Measurements from ENCODE around the gene ZP1. TPM values are rescaled to one million over a fixed set of nuclear protein-coding genes. Genes with fewer than 3 reads are reported as not detected.

ZP1 gene
- total and polyA plus RNA-seq, 2 of the 13 experiments (the other 11 are each of a cell fraction or from before 2014, with no cell fraction given), result 0.16 TPM; not detected in 1

DNA sequence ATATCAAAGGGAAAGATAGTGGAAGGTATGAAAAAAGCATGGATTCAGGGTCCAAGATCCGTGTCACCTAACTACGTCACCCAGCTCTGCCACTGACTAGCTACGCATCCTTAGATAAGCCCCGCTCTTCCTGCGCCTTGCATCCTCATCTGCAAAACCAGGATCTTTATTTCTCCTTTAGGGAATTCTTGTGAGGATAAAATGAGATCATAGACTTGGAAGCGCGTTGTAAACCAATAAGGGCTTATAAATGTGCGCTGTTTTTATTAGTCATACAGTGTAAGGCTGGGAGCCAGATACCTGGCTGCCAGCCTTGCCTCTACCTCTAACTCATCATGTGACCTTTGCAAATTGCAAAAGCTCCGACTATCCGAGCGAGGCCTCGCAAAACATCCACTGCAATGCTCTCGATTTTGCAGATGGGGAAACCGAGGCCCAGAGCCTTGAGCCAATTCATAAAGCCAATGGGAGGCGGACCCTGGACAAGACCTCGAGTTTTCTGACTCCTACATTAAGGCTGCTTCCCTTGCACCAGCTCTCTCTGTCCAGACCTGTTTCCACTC is 38.3 kb downstream of the ZP1 start:
- Histone ChIP-seq H3K4me1 (ENCODE audit: insufficient read depth, low read length) (peaks cover 34% of the 10 kb centered on the region), H2AFZ (ENCODE audit: low read length) (no peak overlapping the region), H3K4me2 (ENCODE audit: low read depth, low read length) (peak overlapping the region; percentile 89), H4K20me1 (ENCODE audit: insufficient read depth, low read length) (peaks cover 17% of the 10 kb centered on the region), H3K36me3 (replicated peaks in 1 of 2; ENCODE audit: control insufficient read depth in 1 of 2, insufficient read depth in 2 of 2, low read length in 2 of 2) (peaks cover 15 to 31% of the 10 kb centered on the region in 2 experiments; a peak in 4 of 5 replicates), H3K79me2 (ENCODE audit: insufficient read depth, low read length) (peaks cover 33% of the 10 kb centered on the region), H3K4me3 (replicated peaks in 1 of 3; ENCODE audit: insufficient read depth in 1 of 3, low read depth in 2 of 3, low read length in 3 of 3) (peak overlapping the region; percentile 70 to 88 (median 83)), H3K9me3 (ENCODE audit: low read length) (no peaks in the 10 kb centered on the region), H3K27me3 (ENCODE audit: control insufficient read depth in 1 of 2, insufficient read depth in 2 of 2, low read length in 2 of 2) (no peaks in the 10 kb centered on the region), H3K27ac (ENCODE audit: extremely low read length, insufficient read depth, low read length) (peak overlapping the region; percentile 94), H3K9ac (ENCODE audit: insufficient read depth, low read depth, low read length) (peak overlapping the region; percentile 95)
- POLR2A ChIA-PET, result interaction anchor here (0.7 to 1.6 kb wide), 5 partner anchors 8 to 256 kb away, joined by 3 to 5 read pairs (median 3); partner anchors contain the start of genes PTGDR2, TMEM109, TMEM132A and VPS37C
- DNase-seq (ENCODE audit: low spot score) (peak; percentile 36), ATAC-seq (peak; percentile 18; the same call in 1 of the 3 replicates), FAIRE-seq (no peak)
- CTCF ChIA-PET (ENCODE audit: low intra/inter-chr PET ratio, low total read pairs), result no interaction called here
- 3% methylated on average over 8 of the region's 16 CpGs for WGBS (ENCODE audit: low lambda C conversion rate)
- BruUV-seq (replicated peaks), result TSS peak; percentile 63
- TF ChIP-seq KAT7 (CRISPR knock-in tag; IDR thresholded peaks at IDR 0.05; ENCODE audit: borderline replicate concordance), result 0 out of 2 replicates have a peak, but pooled peaks have one; percentile 9
- 0 out of 2 replicates have a peak, but pooled peaks have one; percentile 38 for TF ChIP-seq TGIF2 (CRISPR knock-in tag; IDR thresholded peaks at IDR 0.05)
- no peak for TF ChIP-seq ZFP1 (CRISPR knock-in tag; IDR thresholded peaks at IDR 0.05)
- no peak for TF ChIP-seq ZNF136 (CRISPR knock-in tag; IDR thresholded peaks at IDR 0.05; ENCODE audit: low read depth)
- peak; percentile 90 for TF ChIP-seq CREB1 (IDR thresholded peaks at IDR 0.05)
- 0 out of 2 replicates have a peak, but pooled peaks have one; percentile 39 for TF ChIP-seq CREB1 (CRISPR knock-in tag; IDR thresholded peaks at IDR 0.05)
- TF ChIP-seq, protein P1, sequence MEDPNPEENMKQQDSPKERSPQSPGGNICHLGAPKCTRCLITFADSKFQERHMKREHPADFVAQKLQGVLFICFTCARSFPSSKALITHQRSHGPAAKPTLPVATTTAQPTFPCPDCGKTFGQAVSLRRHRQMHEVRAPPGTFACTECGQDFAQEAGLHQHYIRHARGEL (CRISPR knock-in tag; IDR thresholded peaks at IDR 0.05), result no peak
- TF ChIP-seq TBP (CRISPR knock-in tag; IDR thresholded peaks at IDR 0.05), result no peak
- no peak for TF ChIP-seq MEIS2 (CRISPR knock-in tag; IDR thresholded peaks at IDR 0.05)
- TF ChIP-seq, protein P2, sequence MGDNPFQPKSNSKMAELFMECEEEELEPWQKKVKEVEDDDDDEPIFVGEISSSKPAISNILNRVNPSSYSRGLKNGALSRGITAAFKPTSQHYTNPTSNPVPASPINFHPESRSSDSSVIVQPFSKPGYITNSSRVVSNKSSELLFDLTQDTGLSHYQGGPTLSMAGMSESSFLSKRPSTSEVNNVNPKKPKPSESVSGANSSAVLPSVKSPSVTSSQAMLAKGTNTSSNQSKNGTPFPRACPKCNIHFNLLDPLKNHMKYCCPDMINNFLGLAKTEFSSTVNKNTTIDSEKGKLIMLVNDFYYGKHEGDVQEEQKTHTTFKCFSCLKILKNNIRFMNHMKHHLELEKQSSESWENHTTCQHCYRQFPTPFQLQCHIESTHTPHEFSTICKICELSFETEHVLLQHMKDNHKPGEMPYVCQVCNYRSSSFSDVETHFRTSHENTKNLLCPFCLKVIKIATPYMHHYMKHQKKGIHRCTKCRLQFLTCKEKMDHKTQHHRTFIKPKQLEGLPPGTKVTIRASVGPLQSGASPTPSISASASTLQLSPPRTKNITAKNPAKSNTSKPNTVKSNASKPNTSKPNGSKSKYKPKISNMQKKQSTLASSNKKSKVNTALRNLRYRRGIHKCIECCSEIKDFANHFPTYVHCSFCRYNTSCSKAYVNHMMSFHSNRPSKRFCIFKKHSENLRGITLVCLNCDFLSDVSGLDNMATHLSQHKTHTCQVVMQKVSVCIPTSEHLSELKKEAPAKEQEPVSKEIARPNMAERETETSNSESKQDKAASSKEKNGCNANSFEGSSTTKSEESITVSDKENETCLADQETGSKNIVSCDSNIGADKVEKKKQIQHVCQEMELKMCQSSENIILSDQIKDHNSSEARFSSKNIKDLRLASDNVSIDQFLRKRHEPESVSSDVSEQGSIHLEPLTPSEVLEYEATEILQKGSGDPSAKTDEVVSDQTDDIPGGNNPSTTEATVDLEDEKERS (CRISPR knock-in tag; IDR thresholded peaks at IDR 0.05), result 0 out of 2 replicates have a peak, but pooled peaks have one; percentile 45
- no peak for TF ChIP-seq ZBTB8A (CRISPR knock-in tag; IDR thresholded peaks at IDR 0.05; ENCODE audit: borderline replicate concordance, low read depth)
- no peak for TF ChIP-seq WIZ (CRISPR knock-in tag; IDR thresholded peaks at IDR 0.05)
- TF ChIP-seq CREM (IDR thresholded peaks at IDR 0.05), result peak; percentile 47; the same call in 1 of the 2 replicates
- no peak for TF ChIP-seq CREM (CRISPR knock-in tag; IDR thresholded peaks at IDR 0.05)
- TF ChIP-seq, protein P3, sequence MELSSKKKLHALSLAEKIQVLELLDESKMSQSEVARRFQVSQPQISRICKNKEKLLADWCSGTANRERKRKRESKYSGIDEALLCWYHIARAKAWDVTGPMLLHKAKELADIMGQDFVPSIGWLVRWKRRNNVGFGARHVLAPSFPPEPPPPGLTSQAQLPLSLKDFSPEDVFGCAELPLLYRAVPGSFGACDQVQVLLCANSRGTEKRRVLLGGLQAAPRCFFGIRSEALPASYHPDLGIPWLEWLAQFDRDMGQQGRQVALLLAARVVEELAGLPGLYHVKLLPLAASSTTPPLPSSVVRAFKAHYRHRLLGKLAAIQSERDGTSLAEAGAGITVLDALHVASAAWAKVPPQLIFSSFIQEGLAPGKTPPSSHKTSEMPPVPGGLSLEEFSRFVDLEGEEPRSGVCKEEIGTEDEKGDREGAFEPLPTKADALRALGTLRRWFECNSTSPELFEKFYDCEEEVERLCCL (CRISPR knock-in tag; IDR thresholded peaks at IDR 0.05; ENCODE audit: borderline replicate concordance), result 0 out of 2 replicates have a peak, but pooled peaks have one; percentile 20
- TF ChIP-seq FOXM1 (CRISPR knock-in tag; IDR thresholded peaks at IDR 0.05), result no peak
- 0 out of 2 replicates have a peak, but pooled peaks have one; percentile 42 for TF ChIP-seq GZF1 (CRISPR knock-in tag; IDR thresholded peaks at IDR 0.05)
- no peak for TF ChIP-seq FIP1L1 (IDR thresholded peaks at IDR 0.05; ENCODE audit: borderline replicate concordance, insufficient read depth, low read depth, low read length)
- peak; percentile 77 for TF ChIP-seq ZBTB21 (CRISPR knock-in tag; IDR thresholded peaks at IDR 0.05)
- intact Hi-C loops (cut with micrococcal nuclease; ENCODE audit: unreplicated experiment), result no loop called here
- in situ Hi-C loops (cut with HindIII; ENCODE audit: extremely low pct_ligation_motif_present, low pct_unique_long_range_greater_than_20kb), result no loop called here
